Fibroblast of skin of back (primary cell): ENCODE measurements around the gene SPAG7. TPM values are rescaled to one million over a fixed set of nuclear protein-coding genes. Genes with fewer than 3 reads are reported as not detected.

ENCODE experiments used
- DNase-seq: peaks from one replicate; pipeline ENCODE4 v3.0.0-alpha.2; 2013
- polyA plus RNA-seq, 2 experiments: library from polyadenylated mRNA; unstranded; fragments of 120-200 nt; gene quantifications; one replicate each; pipeline ENCODE4 v1.2.1, GENCODE V29; 2013; ENCODE audit not compliant: insufficient read length in 2 of 2

The SPAG7 gene
- polyA plus RNA-seq (2013, experiment 1 of 2; ENCODE audit: insufficient read length), result 94.0 TPM
- 92.7 TPM for polyA plus RNA-seq (2013, experiment 2 of 2; ENCODE audit: insufficient read length)

- peak; percentile 94 for DNase-seq
Measured at GRCh38 chr17:4967539-4968485, at the start of gene SPAG7. Gene SPAG7 (minus strand): TSS chr17:4967817. CDS start chr17:4967804, 13 bp downstream.

GRCh38 chr17:5014357-5014756 is 46.7 kb upstream of the SPAG7 start:
- DNase-seq, result no peak

GRCh38 chr17:5011928-5012327 is 44.3 kb upstream of the SPAG7 start:
- DNase-seq, result peak; percentile 42

- DNase-seq, result no peak
Measured at GRCh38 chr17:5003214-5003867, 35.7 kb upstream of the SPAG7 start.

GRCh38 chr17:5002121-5002788 is 34.6 kb upstream of the SPAG7 start:
- no peak for DNase-seq

- DNase-seq, result no peak
Measured at GRCh38 chr17:5000237-5000639, 32.6 kb upstream of the SPAG7 start.

- DNase-seq, result no peak
Measured at GRCh38 chr17:4999430-5000093, 31.9 kb upstream of the SPAG7 start.

GRCh38 chr17:4998732-4999429 is 31.3 kb upstream of the SPAG7 start:
- no peak for DNase-seq

- DNase-seq, result no peak
Measured at GRCh38 chr17:4998027-4998731, 30.6 kb upstream of the SPAG7 start.

- peak; percentile 85 for DNase-seq
Measured at GRCh38 chr17:4997302-4998026, 29.8 kb upstream of the SPAG7 start, which contains the start of the genes INCA1 and KIF1C. Gene INCA1 (minus strand): TSS chr17:4997522. CDS start chr17:4994437, 3,085 bp downstream. Gene KIF1C (plus strand): TSS chr17:4997950. CDS start chr17:5000247, 2,297 bp downstream.

- DNase-seq, result peak; percentile 18
Measured at GRCh38 chr17:4994081-4994595, 26.5 kb upstream of the SPAG7 start.

GRCh38 chr17:4987767-4988567 is 20.4 kb upstream of the SPAG7 start:
- DNase-seq, result peak; percentile 42

- DNase-seq, result peak; percentile 84
Measured at GRCh38 chr17:4986951-4987766, 19.5 kb upstream of the SPAG7 start, which contains the start of gene CAMTA2. Gene CAMTA2 (minus strand): TSS chr17:4987675. CDS start chr17:4986222, 1,453 bp downstream.

- peak; percentile 19 for DNase-seq
Measured at GRCh38 chr17:4986403-4986802, 18.8 kb upstream of the SPAG7 start.

- no peak for DNase-seq
Measured at GRCh38 chr17:4982305-4982704, 14.7 kb upstream of the SPAG7 start.

- peak; percentile 65 for DNase-seq
Measured at GRCh38 chr17:4980644-4981216, 13.1 kb upstream of the SPAG7 start.

- DNase-seq, result no peak
Measured at GRCh38 chr17:4978726-4979125, 11.1 kb upstream of the SPAG7 start.
